Measurements from ENCODE around the gene CLEC18A.
"Not testable (repeated sequence)": the region's sequence is repeated elsewhere in the genome, so short reads cannot be mapped to it uniquely, and the experiment has no call there.

The CLEC18A gene

GRCh38 chr16:69951017-69951671 is at the start of gene CLEC18A:
Gene CLEC18A, plus strand, starts transcription at chr16:69951334. Its CDS starts 33 bp downstream, at chr16:69951367.
- not testable (repeated sequence) for DNase-seq

GRCh38 chr16:69903865-69904415 is 47.2 kb upstream of the CLEC18A start:
- DNase-seq = no peak

- DNase-seq = no peak
Observed at GRCh38 chr16:69904495-69905170, 46.5 kb upstream of the CLEC18A start.

DNA sequence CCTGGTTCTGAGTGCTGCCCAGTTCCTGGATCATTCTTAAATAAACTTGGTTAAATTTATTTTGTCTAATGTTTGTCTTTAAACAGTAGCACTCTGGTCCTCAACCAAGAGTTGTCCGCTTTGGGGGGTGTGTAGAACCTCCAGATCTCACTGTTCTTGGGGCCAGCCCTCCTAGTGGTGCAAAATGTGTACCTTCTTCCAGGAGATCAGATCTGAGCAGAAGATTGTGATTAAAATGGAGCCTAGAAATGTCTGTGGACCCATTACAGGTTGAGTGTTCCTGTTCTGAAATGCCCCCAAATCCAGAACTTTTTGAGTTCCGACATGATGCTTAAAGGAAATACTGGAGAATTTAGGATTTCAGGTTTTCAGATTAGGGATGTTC is 46.0 kb upstream of the CLEC18A start:
- no peak for DNase-seq

DNA sequence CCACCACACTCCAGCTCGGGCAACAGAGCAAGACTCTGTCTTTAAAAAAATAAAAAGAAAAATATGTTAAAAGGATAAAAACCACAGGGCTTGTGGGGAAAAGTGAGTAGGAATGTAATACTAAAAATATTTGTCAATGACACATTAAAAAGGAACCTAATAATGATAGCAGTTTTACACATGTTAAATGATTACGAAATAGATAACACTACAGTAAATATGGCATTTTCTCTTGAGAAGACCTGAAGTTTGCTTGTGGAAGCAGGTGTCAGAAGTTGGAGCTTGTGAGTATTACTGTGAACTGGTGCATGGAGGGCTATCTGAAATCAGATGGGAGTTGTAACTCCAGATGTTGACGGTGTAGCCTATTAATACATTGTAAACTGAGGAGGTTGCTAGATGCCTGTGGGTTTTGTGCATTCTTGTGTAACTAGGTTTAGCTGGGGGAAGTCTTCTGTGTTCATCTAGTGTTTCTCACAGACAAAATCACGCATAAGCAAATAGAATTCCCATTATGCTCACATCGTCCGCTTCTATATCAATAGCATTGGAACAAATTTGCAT is 44.2 kb upstream of the CLEC18A start:
- no peak for DNase-seq

- no peak for DNase-seq
Observed at GRCh38 chr16:69909043-69909442, 42.1 kb upstream of the CLEC18A start.

GRCh38 chr16:69909760-69910159 is 41.4 kb upstream of the CLEC18A start:
- no peak for DNase-seq

- DNase-seq = no peak
Observed at GRCh38 chr16:69910964-69911363, 40.2 kb upstream of the CLEC18A start.

- no peak for DNase-seq
Observed at GRCh38 chr16:69916462-69916861, 34.7 kb upstream of the CLEC18A start.

GRCh38 chr16:69917311-69917710 is 33.8 kb upstream of the CLEC18A start:
- DNase-seq = no peak

DNA sequence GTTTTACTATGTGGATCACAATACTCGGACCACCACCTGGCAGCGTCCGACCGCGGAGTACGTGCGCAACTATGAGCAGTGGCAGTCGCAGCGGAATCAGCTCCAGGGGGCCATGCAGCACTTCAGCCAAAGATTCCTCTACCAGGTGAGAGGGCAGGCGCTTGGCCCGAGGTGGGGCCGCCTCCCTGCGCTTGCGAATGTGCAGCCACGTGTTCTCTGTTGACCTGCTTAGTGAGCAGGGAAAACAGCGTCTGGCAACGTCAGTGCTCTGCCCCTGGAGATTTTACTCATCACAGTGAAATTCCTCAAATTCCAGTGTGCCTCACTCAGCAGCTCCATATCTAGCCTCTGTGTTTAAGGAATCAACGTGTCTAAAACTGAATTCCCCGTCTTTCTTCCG is 33.4 kb upstream of the CLEC18A start:
- no peak for DNase-seq

GRCh38 chr16:69918241-69918640 is 32.9 kb upstream of the CLEC18A start:
- DNase-seq = no peak

DNA sequence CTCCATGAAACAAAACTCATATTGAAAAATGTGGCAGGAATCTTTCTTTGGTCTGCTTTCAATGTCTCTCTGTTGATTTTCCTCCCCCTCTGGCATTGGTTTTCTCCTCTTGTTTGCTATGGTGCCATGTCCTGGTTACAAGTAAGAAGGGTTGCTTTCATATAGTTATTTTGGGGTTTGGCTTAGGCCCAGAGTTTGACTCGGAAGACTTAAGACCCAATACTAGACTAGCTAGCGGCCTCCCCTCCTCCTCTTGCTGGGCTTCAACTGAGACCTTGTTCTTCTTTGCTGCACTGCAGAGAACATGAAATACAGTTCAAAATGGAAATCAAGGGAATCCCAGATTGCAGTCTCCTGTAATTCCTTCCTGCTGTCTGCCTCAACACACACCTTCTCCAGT is 30.0 kb upstream of the CLEC18A start:
- no peak for DNase-seq

DNA sequence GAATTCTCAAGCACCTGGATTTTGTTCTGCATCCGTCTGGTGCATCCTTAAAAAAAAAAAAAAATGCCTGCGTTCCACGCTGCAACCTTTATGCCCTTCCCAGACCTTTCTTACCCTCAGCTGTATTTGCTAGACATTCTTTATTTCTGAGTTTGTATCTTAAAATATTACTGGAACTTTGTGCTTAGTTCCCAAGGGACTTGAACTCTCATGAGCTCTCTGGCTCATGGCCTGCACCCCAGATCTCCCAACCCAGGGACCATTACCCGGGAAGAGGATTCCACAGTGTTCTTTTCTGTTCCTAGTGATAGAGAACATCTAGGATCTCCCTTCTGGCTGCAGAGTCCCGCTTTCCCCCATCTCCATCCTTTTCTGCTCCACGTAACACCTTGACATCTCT is 28.9 kb upstream of the CLEC18A start:
- no peak for DNase-seq

- DNase-seq = no peak
Observed at GRCh38 chr16:69924041-69924775, 26.9 kb upstream of the CLEC18A start.

DNA sequence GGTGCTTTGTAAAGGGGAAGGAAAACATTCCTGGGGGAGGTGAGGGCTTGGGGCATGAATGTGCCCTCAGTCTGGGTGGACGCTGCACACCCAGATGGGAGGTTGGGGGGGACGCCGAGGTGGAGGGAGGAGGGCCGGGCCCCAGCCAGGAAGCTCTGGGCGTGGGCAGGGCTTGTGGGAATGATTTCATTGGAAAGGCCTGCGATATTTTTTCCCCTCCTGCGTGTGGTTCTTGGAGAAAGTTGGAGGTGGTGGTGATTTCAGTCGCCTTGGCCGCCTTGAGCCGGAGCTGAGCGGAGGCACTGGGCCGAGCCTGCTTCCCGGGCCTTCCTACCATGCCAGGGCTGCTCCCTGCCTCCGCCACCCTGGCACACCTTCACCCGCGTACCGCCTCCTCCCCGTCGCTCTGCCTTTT is 26.4 kb upstream of the CLEC18A start:
- DNase-seq = no peak

GRCh38 chr16:69925311-69925710 is 25.8 kb upstream of the CLEC18A start:
- DNase-seq = no peak

GRCh38 chr16:69926241-69926640 is 24.9 kb upstream of the CLEC18A start:
- no peak for DNase-seq

DNA sequence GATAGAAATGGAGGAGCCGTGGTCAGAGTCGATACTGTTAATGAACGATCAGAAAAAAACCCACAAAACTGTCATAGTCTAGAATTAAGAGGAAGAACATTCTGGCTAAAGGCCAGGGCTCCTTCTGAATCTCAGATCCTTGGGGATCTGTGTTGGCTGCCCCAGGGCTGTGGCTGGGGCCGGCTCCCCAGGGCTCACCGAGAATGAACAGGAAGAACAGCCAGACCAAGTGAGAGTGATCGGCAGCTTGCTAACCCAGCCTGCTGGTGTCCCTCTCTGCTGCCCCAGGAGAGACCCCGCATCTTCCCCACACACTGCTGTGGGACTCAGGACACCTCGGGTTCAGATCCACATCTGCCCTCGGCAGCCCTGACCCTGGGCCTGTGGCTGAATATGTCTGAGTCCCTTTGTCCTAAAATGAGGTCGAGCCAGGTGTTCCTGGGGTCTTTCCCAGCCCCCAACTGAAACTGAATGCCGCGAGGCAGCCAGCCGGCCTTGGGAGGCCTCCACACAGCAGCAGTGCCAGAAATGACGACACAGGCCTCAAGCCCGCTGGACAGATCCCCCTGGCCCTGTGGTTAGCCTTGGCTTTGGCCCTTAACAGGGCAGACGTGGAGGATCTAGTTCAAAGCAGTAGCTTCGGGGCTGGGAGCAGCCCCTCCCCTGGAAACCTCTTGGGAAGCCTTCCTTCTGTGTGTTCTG is 23.9 kb upstream of the CLEC18A start:
- no peak for DNase-seq

GRCh38 chr16:69928856-69929400 is 22.2 kb upstream of the CLEC18A start:
- DNase-seq = no peak

GRCh38 chr16:69929480-69929879 is 21.7 kb upstream of the CLEC18A start:
- DNase-seq = no peak

DNA sequence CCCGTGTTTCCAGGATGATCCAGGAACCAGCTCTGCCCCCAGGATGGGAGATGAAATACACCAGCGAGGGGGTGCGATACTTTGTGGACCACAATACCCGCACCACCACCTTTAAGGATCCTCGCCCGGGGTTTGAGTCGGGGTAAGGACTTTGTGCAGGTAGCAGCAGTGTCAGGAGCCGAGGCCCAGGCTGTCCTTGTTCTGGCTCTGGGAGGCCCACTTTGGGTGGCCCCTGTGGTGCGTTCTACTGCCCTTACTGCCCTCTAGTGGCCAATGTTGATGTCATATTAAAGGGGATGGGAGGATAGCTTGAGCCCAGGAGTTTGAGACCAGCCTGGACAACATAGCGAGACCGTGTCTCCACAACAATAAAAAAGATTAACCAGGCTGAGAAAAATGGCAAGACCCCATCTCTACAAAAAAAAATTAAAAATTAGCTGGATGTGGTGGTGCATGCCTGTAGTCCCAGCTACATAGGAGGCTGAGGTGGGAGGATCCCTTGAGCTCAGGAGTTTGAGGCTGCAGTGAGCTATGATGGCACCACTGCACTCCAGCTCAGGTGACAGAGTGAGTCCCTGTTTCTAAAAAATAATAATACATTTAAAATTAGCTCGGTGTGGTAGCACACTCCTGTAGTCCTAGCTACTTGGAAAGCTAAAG is 20.9 kb upstream of the CLEC18A start:
- DNase-seq = no peak
